Suprapubic skin (tissue), 4 donors: ENCODE results near the gene CCSER1. TPM values are rescaled to one million over a fixed set of nuclear protein-coding genes. Genes with fewer than 3 reads are reported as not detected.

Source experiments
- DNase-seq, 2 donors: peaks; one replicate each; pipeline ENCODE4 v3.0.0-alpha.2; 2019; ENCODE audit warnings: low spot score in 2 of 2
- H3K27ac ChIP-seq: fragments of 200-600 bp; sonication (generic); one replicate; pipeline ENCODE4 v1.5.1; 2019
- H3K27me3 ChIP-seq: fragments of 200-600 bp; sonication (generic); one replicate; pipeline ENCODE4 v1.5.1; 2019
- H3K36me3 ChIP-seq: fragments of 200-600 bp; sonication (generic); one replicate; pipeline ENCODE4 v1.5.1; 2019
- H3K4me1 ChIP-seq: fragments of 200-600 bp; sonication (generic); one replicate; pipeline ENCODE4 v1.5.1; 2019
- H3K4me3 ChIP-seq: fragments of 200-600 bp; sonication (generic); one replicate; pipeline ENCODE4 v1.5.1; 2019; ENCODE audit warnings: mild to moderate bottlenecking
- H3K9me3 ChIP-seq: fragments of 200-600 bp; sonication (generic); one replicate; pipeline ENCODE4 v1.5.1; 2019
- EP300 ChIP-seq: sonication (generic); formaldehyde crosslinking; IDR thresholded peaks from one replicate; pipeline ENCODE4 v1.6.1; 2017; ENCODE audit warnings: antibody characterized with exemption
- POLR2A ChIP-seq, 2 donors: fragments of 450-650 bp; IDR thresholded peaks; one replicate each; pipeline ENCODE4 v1.6.1; 2017; ENCODE audit warnings: antibody characterized with exemption in 2 of 2, mild to moderate bottlenecking in 2 of 2, moderate library complexity in 2 of 2
- POLR2AphosphoS5 ChIP-seq, 3 donors: sonication (generic); formaldehyde crosslinking; IDR thresholded peaks; one replicate each; pipeline ENCODE4 v1.6.1; 2017; ENCODE audit warnings: antibody characterized with exemption in 3 of 3
- WGBS: methylation state at CpG from one replicate; pipeline ENCODE4 v1.1.5; 2018; 5-methylcytosine and 5-hydroxymethylcytosine counted together
- total RNA-seq, 4 donors: library from RNA; depleted of rRNA; stranded (reverse); fragments of >200 nt; gene quantifications; one replicate each; pipeline ENCODE4 v1.1.0, GENCODE V29; 2016
- TF ChIP-seq, protein P1 (sequence below), 2 donors: fragments of 200-600 bp in 1 of 2; fragments of 450-650 bp in 1 of 2; sonication (generic) in 1 of 2; IDR thresholded peaks; one replicate each; pipeline ENCODE4 v1.5.1; 2016 to 2019; ENCODE audit warnings: antibody characterized with exemption in 2 of 2, mild to moderate bottlenecking in 1 of 2, moderate library complexity in 1 of 2

CCSER1 gene
- total RNA-seq, 4 donors from 2014 or later, result 6.7 to 39.5 (median 11.8) TPM

DNA sequence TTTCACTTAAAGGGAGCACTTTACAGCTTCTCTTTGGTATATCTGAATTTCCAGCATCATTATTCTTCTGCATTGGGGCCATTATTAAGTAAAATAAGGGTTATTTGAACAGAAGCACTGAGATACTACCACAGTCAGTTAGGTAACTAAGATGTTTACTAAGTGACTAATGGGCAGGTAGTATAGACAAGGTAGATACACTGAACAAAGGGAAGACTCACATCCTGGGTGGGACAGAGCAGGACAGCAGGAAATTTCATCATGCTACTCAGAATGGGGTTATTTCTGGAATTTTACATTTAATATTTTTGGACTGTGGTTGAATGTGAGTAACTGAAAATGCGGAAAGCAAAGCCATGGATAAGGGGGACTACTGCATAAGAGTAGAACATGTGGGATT lies 316.0 kb downstream of the CCSER1 start:
- H3K9me3 ChIP-seq, result no peaks in the 10 kb centered on the region
- H3K36me3 ChIP-seq, result no peaks in the 10 kb centered on the region
- no peak for DNase-seq
- H3K27me3 ChIP-seq, result no peaks in the 10 kb centered on the region
- no peak overlapping the region for H3K27ac ChIP-seq
- TF ChIP-seq POLR2A (IDR thresholded peaks at IDR 0.05), result no peak
- TF ChIP-seq EP300, result no peak
- TF ChIP-seq POLR2AphosphoS5 (IDR thresholded peaks at IDR 0.05), result no peak
- TF ChIP-seq, protein P1, sequence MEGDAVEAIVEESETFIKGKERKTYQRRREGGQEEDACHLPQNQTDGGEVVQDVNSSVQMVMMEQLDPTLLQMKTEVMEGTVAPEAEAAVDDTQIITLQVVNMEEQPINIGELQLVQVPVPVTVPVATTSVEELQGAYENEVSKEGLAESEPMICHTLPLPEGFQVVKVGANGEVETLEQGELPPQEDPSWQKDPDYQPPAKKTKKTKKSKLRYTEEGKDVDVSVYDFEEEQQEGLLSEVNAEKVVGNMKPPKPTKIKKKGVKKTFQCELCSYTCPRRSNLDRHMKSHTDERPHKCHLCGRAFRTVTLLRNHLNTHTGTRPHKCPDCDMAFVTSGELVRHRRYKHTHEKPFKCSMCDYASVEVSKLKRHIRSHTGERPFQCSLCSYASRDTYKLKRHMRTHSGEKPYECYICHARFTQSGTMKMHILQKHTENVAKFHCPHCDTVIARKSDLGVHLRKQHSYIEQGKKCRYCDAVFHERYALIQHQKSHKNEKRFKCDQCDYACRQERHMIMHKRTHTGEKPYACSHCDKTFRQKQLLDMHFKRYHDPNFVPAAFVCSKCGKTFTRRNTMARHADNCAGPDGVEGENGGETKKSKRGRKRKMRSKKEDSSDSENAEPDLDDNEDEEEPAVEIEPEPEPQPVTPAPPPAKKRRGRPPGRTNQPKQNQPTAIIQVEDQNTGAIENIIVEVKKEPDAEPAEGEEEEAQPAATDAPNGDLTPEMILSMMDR (IDR thresholded peaks at IDR 0.05), result no peak
- H3K4me3 ChIP-seq, result no peak overlapping the region
- WGBS, result 95% methylated on average over 1 of the region's 1 CpG
- H3K4me1 ChIP-seq, result no peaks in the 10 kb centered on the region

- H3K4me1 ChIP-seq, result no peaks in the 10 kb centered on the region
- TF ChIP-seq POLR2AphosphoS5 (IDR thresholded peaks at IDR 0.05), result no peak
- TF ChIP-seq, protein P1 (IDR thresholded peaks at IDR 0.05), result no peak
- H3K27ac ChIP-seq, result no peak overlapping the region
- no peaks in the 10 kb centered on the region for H3K9me3 ChIP-seq
- no peak for DNase-seq
- H3K36me3 ChIP-seq, result no peaks in the 10 kb centered on the region
- H3K4me3 ChIP-seq, result no peak overlapping the region
- H3K27me3 ChIP-seq, result no peaks in the 10 kb centered on the region
- WGBS, result 67% methylated on average over 2 of the region's 2 CpGs
Observed at GRCh38 chr4:90444904-90445303, 317.7 kb downstream of the CCSER1 start.

- Histone ChIP-seq H3K27me3 (no peaks in the 10 kb centered on the region), H3K9me3 (no peaks in the 10 kb centered on the region), H3K4me1 (no peaks in the 10 kb centered on the region), H3K4me3 (no peak overlapping the region), H3K36me3 (no peaks in the 10 kb centered on the region), H3K27ac (no peak overlapping the region)
- no peak for DNase-seq
- no peak for TF ChIP-seq POLR2A (IDR thresholded peaks at IDR 0.05)
- TF ChIP-seq, protein P1 (IDR thresholded peaks at IDR 0.05), result no peak
- no peak for TF ChIP-seq POLR2AphosphoS5 (IDR thresholded peaks at IDR 0.05)
- WGBS, result 77% methylated on average over 2 of the region's 2 CpGs
Observed at GRCh38 chr4:90445380-90445779, 318.2 kb downstream of the CCSER1 start.

DNA sequence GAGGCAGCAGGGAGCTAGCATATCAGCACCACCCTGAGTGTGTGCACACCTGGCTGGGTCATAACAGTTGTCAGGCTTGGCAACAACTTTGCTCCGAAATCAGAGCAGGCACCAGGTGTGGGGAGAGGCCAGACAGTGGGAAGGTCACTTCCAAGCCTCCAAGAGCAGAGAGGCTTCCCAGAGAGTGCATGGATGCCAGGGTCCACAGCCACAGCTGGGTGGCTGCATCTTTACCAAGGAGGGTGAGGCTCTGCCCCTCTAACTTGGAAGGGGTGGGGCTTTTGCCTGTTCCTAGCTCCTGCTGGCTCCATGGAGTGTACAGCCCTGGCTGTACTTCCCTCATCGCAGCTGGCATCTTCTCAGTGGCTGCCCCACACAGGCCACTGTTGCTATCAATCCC lies 322.4 kb downstream of the CCSER1 start:
- Histone ChIP-seq H3K4me1 (no peaks in the 10 kb centered on the region), H3K9me3 (no peaks in the 10 kb centered on the region), H3K27ac (no peak overlapping the region), H3K27me3 (no peaks in the 10 kb centered on the region), H3K36me3 (no peaks in the 10 kb centered on the region), H3K4me3 (no peak overlapping the region)
- TF ChIP-seq, protein P1 (IDR thresholded peaks at IDR 0.05), result no peak
- TF ChIP-seq POLR2A (IDR thresholded peaks at IDR 0.05) (no peak), POLR2AphosphoS5 (IDR thresholded peaks at IDR 0.05) (no peak), EP300 (no peak)
- 100% methylated on average over 1 of the region's 2 CpGs for WGBS
- DNase-seq, result no peak

DNA sequence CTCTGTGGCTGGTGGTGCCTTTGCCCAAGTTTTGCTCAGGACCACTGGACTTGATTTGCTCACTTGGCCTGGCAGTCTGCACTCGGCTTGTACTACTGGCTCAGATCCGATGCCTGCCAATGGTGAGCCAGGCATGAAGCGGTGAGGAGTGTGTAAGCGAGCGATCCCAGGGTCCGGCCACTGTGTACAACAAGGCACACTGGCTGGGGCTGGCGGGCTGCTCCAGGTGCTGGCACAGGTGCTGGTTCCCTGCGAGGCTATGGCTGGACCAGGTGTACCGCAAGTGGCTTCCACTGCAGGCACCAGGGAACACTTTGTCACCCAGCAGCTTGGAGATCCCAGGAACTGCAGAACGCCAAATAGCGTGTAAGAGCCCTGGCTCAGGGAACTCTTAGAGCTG lies 329.7 kb downstream of the CCSER1 start:
- no peak for DNase-seq
- H3K27me3 ChIP-seq, result no peaks in the 10 kb centered on the region
- H3K4me3 ChIP-seq, result no peak overlapping the region
- no peaks in the 10 kb centered on the region for H3K36me3 ChIP-seq
- no peak overlapping the region for H3K27ac ChIP-seq
- WGBS, result 92% methylated on average over 11 of the region's 11 CpGs
- TF ChIP-seq POLR2AphosphoS5 (IDR thresholded peaks at IDR 0.05), result no peak
- TF ChIP-seq, protein P1 (IDR thresholded peaks at IDR 0.05), result no peak
- no peak for TF ChIP-seq EP300
- TF ChIP-seq POLR2A (IDR thresholded peaks at IDR 0.05), result no peak
- H3K4me1 ChIP-seq, result no peaks in the 10 kb centered on the region
- no peaks in the 10 kb centered on the region for H3K9me3 ChIP-seq
